ENCODE results near the gene ZMYND10. TPM values are rescaled to one million over a fixed set of nuclear protein-coding genes. Genes with fewer than 3 reads are reported as not detected.

ZMYND10 gene
- total and polyA plus RNA-seq, 2 experiments from 2014 or later, result 0.29 to 0.31 TPM

DNA sequence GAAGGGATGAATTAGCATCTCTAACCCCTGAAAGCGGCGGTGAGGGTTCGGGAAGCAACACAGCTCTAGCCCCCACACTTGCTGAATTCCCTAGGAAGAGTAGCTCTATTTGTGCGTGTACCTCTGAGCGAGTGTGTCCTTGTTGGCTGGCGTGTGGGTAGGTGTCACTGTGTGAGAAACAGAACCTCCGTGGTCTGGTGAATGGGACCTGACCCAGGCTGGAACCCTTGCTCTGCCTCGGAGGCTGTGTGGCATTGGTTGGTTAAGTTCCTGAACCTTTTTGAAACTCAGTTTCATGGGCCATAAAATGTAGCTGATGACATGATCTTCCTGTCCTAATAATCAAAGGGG, 14.2 kb upstream of the ZMYND10 start:
- H3K4me1 ChIP-seq (ENCODE audit: insufficient read depth), result peaks cover 10% of the 10 kb centered on the region; the same call in 1 of the 2 replicates
- H3K36me3 ChIP-seq (ENCODE audit: insufficient read depth), result no peaks in the 10 kb centered on the region
- no peaks in the 10 kb centered on the region for H3K9me2 ChIP-seq (ENCODE audit: insufficient read depth)
- peak; percentile 1 for ATAC-seq
- peaks cover 21% of the 10 kb centered on the region for H3K79me2 ChIP-seq (replicated peaks; ENCODE audit: insufficient read depth)
- peak overlapping the region; percentile 93 for H3K4me3 Mint-ChIP-seq
- no peak overlapping the region for H3K27ac Mint-ChIP-seq
- no peak overlapping the region for H3K27ac ChIP-seq (ENCODE audit: low read depth)
- H3K27me3 ChIP-seq (ENCODE audit: insufficient read depth), result peaks cover 11% of the 10 kb centered on the region; the same call in 1 of the 2 replicates
- peaks cover 18% of the 10 kb centered on the region for H3K27me3 Mint-ChIP-seq (ENCODE audit: insufficient read depth, low read depth, poor library complexity)
- peaks cover 24% of the 10 kb centered on the region for H4K20me1 ChIP-seq (replicated peaks; ENCODE audit: insufficient read depth)
- H3K4me1 Mint-ChIP-seq, result peaks cover 22% of the 10 kb centered on the region
- H3F3A ChIP-seq (replicated peaks; ENCODE audit: low read depth), result no peaks in the 10 kb centered on the region
- no peak for DNase-seq (ENCODE audit: low spot score)
- peaks cover 2% of the 10 kb centered on the region; the same call in 1 of the 3 replicates for H3K36me3 Mint-ChIP-seq (ENCODE audit: low read depth)
- H3K4me3 ChIP-seq, result peak overlapping the region; percentile 75
- TF ChIP-seq, protein P1, sequence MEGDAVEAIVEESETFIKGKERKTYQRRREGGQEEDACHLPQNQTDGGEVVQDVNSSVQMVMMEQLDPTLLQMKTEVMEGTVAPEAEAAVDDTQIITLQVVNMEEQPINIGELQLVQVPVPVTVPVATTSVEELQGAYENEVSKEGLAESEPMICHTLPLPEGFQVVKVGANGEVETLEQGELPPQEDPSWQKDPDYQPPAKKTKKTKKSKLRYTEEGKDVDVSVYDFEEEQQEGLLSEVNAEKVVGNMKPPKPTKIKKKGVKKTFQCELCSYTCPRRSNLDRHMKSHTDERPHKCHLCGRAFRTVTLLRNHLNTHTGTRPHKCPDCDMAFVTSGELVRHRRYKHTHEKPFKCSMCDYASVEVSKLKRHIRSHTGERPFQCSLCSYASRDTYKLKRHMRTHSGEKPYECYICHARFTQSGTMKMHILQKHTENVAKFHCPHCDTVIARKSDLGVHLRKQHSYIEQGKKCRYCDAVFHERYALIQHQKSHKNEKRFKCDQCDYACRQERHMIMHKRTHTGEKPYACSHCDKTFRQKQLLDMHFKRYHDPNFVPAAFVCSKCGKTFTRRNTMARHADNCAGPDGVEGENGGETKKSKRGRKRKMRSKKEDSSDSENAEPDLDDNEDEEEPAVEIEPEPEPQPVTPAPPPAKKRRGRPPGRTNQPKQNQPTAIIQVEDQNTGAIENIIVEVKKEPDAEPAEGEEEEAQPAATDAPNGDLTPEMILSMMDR (conservative IDR thresholded peaks at IDR 0.05; ENCODE audit: low read depth in 2 of 2), result no peak
- TF ChIP-seq NANOG (IDR thresholded peaks at IDR 0.05; ENCODE audit: borderline replicate concordance) (no peak), CREB1 (CRISPR knock-in tag; IDR thresholded peaks at IDR 0.05; ENCODE audit: low read depth) (no peak), JUNB (IDR thresholded peaks at IDR 0.05; ENCODE audit: unreplicated experiment) (no peak), STAT1 (IDR thresholded peaks at IDR 0.05; ENCODE audit: unreplicated experiment) (no peak), POLR2AphosphoS5 (IDR thresholded peaks at IDR 0.05; ENCODE audit: low read depth) (peak; percentile 14; the same call in 1 of the 2 replicates), EZH2 (IDR thresholded peaks at IDR 0.05; ENCODE audit: low read depth, unreplicated experiment) (no peak)
- TF ChIP-seq, protein P2, sequence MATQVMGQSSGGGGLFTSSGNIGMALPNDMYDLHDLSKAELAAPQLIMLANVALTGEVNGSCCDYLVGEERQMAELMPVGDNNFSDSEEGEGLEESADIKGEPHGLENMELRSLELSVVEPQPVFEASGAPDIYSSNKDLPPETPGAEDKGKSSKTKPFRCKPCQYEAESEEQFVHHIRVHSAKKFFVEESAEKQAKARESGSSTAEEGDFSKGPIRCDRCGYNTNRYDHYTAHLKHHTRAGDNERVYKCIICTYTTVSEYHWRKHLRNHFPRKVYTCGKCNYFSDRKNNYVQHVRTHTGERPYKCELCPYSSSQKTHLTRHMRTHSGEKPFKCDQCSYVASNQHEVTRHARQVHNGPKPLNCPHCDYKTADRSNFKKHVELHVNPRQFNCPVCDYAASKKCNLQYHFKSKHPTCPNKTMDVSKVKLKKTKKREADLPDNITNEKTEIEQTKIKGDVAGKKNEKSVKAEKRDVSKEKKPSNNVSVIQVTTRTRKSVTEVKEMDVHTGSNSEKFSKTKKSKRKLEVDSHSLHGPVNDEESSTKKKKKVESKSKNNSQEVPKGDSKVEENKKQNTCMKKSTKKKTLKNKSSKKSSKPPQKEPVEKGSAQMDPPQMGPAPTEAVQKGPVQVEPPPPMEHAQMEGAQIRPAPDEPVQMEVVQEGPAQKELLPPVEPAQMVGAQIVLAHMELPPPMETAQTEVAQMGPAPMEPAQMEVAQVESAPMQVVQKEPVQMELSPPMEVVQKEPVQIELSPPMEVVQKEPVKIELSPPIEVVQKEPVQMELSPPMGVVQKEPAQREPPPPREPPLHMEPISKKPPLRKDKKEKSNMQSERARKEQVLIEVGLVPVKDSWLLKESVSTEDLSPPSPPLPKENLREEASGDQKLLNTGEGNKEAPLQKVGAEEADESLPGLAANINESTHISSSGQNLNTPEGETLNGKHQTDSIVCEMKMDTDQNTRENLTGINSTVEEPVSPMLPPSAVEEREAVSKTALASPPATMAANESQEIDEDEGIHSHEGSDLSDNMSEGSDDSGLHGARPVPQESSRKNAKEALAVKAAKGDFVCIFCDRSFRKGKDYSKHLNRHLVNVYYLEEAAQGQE (IDR thresholded peaks at IDR 0.05; ENCODE audit: unreplicated experiment), result no peak
- no peaks in the 10 kb centered on the region; the same call in 2 of the 3 replicates for H3K9me3 Mint-ChIP-seq
- peak overlapping the region; percentile 72 for H3K4me2 ChIP-seq
- H2AFZ ChIP-seq, result peak overlapping the region; percentile 93

DNA sequence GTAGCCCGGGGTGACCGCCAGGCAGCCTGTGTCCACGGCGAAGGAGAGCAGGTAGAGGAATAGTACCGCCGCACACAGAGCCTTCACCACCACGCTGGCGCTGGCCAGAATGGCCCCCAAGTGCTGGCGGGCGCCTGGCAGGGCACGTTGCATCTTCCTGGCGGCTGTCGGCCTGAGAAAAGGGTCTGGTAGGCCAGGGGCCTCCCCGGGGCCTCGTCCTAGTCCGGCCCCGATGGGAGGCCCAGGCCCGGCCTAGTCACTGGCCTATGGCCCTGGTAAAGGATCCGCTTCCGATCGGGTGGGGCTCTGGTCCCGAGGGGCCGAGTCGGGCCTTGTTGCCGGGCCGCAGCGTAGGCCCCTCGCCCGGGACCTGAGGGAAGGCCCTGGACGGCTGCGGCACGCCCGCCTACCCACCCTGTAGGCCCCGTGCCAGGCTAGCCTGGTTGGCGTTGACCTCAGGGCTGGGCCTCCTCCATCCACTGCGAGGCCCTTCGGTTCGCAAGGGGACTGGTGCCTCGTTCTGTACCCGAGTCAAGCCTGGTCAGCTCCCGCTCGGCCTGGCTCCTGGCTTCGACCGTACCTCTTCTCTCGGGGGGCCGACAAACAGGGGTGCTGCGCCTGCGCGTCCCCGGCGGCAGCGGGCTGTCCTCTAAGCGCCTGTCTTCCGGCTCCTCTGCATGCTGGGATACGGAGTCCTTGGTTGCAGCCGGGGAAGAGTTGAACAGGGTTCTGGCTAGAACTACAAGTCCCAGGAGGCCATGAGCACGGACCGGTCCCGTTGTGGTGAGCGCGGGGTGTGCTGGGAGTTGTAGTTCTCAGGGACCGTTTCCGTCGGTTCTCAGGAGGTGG, 13.6 kb upstream of the ZMYND10 start, which contains the start of gene TMEM115:
Gene TMEM115, minus strand, starts transcription at position 611 of the 849 bp plus-strand sequence. Its CDS starts 458 bp downstream, at position 153.
- Mint-ChIP-seq H3K4me3 (peak within 1 kb of the TSS; percentile 93), H3K4me1 (peaks cover 22% of the 10 kb centered on the region), H3K9me3 (no peaks in the 10 kb centered on the region; the same call in 2 of the 3 replicates), H3K27ac (peak within 1 kb of the TSS; percentile 80; the same call in 1 of the 2 replicates), H3K36me3 (ENCODE audit: low read depth) (peaks cover 7% of the 10 kb centered on the region), H3K27me3 (ENCODE audit: insufficient read depth, low read depth, poor library complexity) (peaks cover 14% of the 10 kb centered on the region)
- Histone ChIP-seq H3K27ac (ENCODE audit: low read depth) (no peak within 1 kb of the TSS), H3K36me3 (ENCODE audit: insufficient read depth) (no peaks in the 10 kb centered on the region), H3K79me2 (replicated peaks; ENCODE audit: insufficient read depth) (peaks cover 21% of the 10 kb centered on the region), H2AFZ (peak within 1 kb of the TSS; percentile 93), H4K20me1 (replicated peaks; ENCODE audit: insufficient read depth) (peaks cover 24% of the 10 kb centered on the region), H3K9me2 (ENCODE audit: insufficient read depth) (no peaks in the 10 kb centered on the region), H3F3A (replicated peaks; ENCODE audit: low read depth) (no peaks in the 10 kb centered on the region), H3K27me3 (ENCODE audit: insufficient read depth) (peaks cover 8% of the 10 kb centered on the region; the same call in 1 of the 2 replicates), H3K4me3 (peak within 1 kb of the TSS; percentile 75), H3K4me2 (peak within 1 kb of the TSS; percentile 92), H3K4me1 (ENCODE audit: insufficient read depth) (peaks cover 10% of the 10 kb centered on the region; the same call in 1 of the 2 replicates)
- ATAC-seq, result peak; percentile 98
- TF ChIP-seq, protein P3, sequence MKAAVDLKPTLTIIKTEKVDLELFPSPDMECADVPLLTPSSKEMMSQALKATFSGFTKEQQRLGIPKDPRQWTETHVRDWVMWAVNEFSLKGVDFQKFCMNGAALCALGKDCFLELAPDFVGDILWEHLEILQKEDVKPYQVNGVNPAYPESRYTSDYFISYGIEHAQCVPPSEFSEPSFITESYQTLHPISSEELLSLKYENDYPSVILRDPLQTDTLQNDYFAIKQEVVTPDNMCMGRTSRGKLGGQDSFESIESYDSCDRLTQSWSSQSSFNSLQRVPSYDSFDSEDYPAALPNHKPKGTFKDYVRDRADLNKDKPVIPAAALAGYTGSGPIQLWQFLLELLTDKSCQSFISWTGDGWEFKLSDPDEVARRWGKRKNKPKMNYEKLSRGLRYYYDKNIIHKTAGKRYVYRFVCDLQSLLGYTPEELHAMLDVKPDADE (IDR thresholded peaks at IDR 0.05), result peak; percentile 100
- no peak for TF ChIP-seq EZH2phosphoT487 (IDR thresholded peaks at IDR 0.05; ENCODE audit: unreplicated experiment)
- TF ChIP-seq POLR2AphosphoS5 (IDR thresholded peaks at IDR 0.05; ENCODE audit: low read depth), result peak; percentile 72
- TF ChIP-seq CREB1 (CRISPR knock-in tag; IDR thresholded peaks at IDR 0.05; ENCODE audit: low read depth), result peak; percentile 86
- peak; percentile 99 for DNase-seq (ENCODE audit: low spot score)

Measured in GM23338 (cell line).